Measurements from ENCODE around the gene PACSIN2. TPM values are rescaled to one million over a fixed set of nuclear protein-coding genes. Genes with fewer than 3 reads are reported as not detected.

Gene PACSIN2
- total RNA-seq, 1 experiment from 2014 or later = 103 TPM

DNA sequence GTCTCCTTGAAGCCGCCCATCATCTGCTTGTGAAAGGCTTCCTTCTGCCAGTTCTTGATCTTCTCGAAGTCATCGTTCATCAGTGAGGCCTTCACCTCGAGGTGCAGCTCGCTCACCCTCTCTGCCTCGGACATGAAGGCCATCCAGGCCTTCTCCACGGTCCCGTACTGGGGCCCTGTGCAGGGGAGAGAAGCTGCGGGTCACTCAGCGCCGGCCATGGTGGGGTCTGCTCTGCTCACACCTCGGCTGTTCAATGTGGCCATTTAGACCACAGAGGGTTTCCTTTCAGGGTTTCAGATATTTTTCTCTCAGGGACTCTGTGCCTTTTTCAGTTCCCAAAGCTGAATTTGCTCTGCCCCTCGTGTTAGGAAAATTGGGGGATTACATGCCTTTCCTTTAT is 123.9 kb downstream of the PACSIN2 start:
- POLR2A ChIA-PET (ENCODE audit: unreplicated experiment) = no interaction called here

DNA sequence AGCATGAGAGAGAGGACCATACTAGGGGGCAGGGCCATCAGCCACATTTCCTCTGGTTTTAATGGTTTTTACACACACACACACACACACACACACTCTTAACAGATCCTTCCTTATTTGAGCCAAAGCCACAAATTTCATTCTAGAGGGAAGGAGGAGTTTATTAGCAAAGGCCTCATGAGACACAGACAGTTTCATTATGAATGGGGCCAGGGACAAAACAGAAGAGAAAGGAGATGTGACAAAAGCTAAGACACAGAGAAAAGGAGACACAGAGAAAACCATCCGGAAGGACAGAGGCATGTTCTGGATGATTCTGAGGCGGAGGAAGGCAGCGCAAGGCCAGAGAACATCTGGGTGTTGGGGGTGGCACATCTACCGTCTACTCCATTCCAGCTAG is 125.6 kb downstream of the PACSIN2 start:
- no peaks in the 10 kb centered on the region for H3K4me1 ChIP-seq (replicated peaks; ENCODE audit: insufficient read depth)
- no peaks in the 10 kb centered on the region for H3K9me2 ChIP-seq (ENCODE audit: insufficient read depth)
- peaks cover 11% of the 10 kb centered on the region for H4K20me1 ChIP-seq (ENCODE audit: insufficient read depth)
- H2AFZ ChIP-seq = no peak overlapping the region
- no peak for DNase-seq
- no peak overlapping the region for H3K27ac ChIP-seq
- H3K9me3 ChIP-seq (ENCODE audit: insufficient read depth, low read depth) = no peaks in the 10 kb centered on the region
- H3K79me2 ChIP-seq (ENCODE audit: low read depth) = no peaks in the 10 kb centered on the region
- no peak overlapping the region for H3K4me2 ChIP-seq
- no peaks in the 10 kb centered on the region for H3K27me3 ChIP-seq (ENCODE audit: insufficient read depth, low read depth)
- ChIA-PET POLR2A (ENCODE audit: unreplicated experiment) (no interaction called here), CTCF (no interaction called here)
- no TSS peak for BruUV-seq (replicated peaks)
- intact Hi-C loops (cut with micrococcal nuclease; ENCODE audit: unreplicated experiment) = no loop called here
- no peak for TF ChIP-seq EZH2 (IDR thresholded peaks at IDR 0.05; ENCODE audit: low read depth)
- TF ChIP-seq, protein P1, sequence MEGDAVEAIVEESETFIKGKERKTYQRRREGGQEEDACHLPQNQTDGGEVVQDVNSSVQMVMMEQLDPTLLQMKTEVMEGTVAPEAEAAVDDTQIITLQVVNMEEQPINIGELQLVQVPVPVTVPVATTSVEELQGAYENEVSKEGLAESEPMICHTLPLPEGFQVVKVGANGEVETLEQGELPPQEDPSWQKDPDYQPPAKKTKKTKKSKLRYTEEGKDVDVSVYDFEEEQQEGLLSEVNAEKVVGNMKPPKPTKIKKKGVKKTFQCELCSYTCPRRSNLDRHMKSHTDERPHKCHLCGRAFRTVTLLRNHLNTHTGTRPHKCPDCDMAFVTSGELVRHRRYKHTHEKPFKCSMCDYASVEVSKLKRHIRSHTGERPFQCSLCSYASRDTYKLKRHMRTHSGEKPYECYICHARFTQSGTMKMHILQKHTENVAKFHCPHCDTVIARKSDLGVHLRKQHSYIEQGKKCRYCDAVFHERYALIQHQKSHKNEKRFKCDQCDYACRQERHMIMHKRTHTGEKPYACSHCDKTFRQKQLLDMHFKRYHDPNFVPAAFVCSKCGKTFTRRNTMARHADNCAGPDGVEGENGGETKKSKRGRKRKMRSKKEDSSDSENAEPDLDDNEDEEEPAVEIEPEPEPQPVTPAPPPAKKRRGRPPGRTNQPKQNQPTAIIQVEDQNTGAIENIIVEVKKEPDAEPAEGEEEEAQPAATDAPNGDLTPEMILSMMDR (conservative IDR thresholded peaks at IDR 0.05) = no peak
- no peak overlapping the region for H3K4me3 ChIP-seq
- peaks cover 5% of the 10 kb centered on the region; the same call in 1 of the 2 replicates for H3K36me3 ChIP-seq (ENCODE audit: low read depth)
- 0 out of 2 replicates have a peak, but pooled peaks cover 11% of the 10 kb centered on the region for H3F3A ChIP-seq (ENCODE audit: insufficient read depth, low read depth)

More for the DNA sequence above, 123.9 kb downstream of the PACSIN2 start:
- no peak for DNase-seq
- Histone ChIP-seq H3K36me3 (ENCODE audit: low read depth) (peaks cover 5% of the 10 kb centered on the region; the same call in 1 of the 2 replicates), H3K9me3 (ENCODE audit: insufficient read depth, low read depth) (no peaks in the 10 kb centered on the region), H3K4me3 (no peak overlapping the region), H3F3A (ENCODE audit: insufficient read depth, low read depth) (peaks cover 11% of the 10 kb centered on the region; the same call in 1 of the 2 replicates), H2AFZ (no peak overlapping the region), H3K27me3 (ENCODE audit: insufficient read depth, low read depth) (no peaks in the 10 kb centered on the region), H3K4me2 (no peak overlapping the region), H4K20me1 (ENCODE audit: insufficient read depth) (peaks cover 23% of the 10 kb centered on the region), H3K27ac (no peak overlapping the region), H3K9me2 (ENCODE audit: insufficient read depth) (no peaks in the 10 kb centered on the region), H3K79me2 (ENCODE audit: low read depth) (no peaks in the 10 kb centered on the region), H3K4me1 (replicated peaks; ENCODE audit: insufficient read depth) (no peaks in the 10 kb centered on the region)
- CTCF ChIA-PET = no interaction called here
- no peak for TF ChIP-seq EZH2 (IDR thresholded peaks at IDR 0.05; ENCODE audit: low read depth)
- TF ChIP-seq, protein P1 (conservative IDR thresholded peaks at IDR 0.05) = no peak
- intact Hi-C loops (cut with micrococcal nuclease; ENCODE audit: unreplicated experiment) = no loop called here
- BruUV-seq (replicated peaks) = no TSS peak

DNA sequence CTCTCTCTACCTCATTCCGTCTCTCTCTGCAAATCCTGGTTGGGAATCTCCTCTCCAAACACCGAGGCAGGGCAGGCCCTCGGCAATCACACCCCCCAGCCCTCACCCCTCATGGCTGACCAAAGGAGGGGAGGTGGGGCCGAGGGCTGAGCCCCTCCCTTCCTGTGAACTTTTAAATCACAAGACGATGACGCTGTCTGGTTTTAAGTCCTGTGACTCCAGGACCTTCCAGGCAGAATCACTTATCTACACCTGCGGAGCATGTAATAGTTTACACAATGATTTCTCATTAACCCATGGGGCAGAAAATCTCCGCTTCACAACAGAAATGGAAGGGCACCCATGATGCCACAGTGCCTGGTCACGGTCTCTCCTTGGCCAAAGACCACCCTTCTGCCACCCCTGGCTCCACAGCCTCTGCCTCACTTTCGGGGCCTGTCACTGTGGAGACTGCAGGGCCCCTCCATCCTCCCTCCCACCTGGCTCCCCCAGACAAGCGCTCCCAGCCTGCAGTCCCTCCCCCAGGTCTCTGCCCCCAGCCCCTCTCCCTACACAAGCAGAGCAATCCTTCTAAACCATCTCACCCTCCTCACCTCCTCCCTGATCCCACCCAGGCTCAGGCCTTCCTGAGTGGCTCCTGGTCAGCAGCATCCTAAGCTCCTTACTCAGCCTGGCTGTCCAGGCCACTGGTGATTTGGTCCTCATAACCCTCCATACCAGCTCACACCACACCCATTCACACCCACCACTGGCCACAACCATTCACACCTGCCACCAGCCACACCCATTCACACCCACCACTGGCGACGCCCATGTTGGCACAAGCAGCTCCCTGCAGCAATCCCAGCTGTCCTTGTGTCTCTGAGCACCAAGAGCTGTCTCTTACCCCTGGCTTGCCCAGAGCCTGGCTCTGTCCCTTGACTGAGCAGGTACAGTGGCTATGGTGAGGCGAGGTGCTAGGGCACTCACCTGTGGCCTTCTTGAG is 127.1 kb downstream of the PACSIN2 start:
- TF ChIP-seq, protein P1 (conservative IDR thresholded peaks at IDR 0.05) = no peak
- TF ChIP-seq EZH2 (IDR thresholded peaks at IDR 0.05; ENCODE audit: low read depth) = no peak
- Histone ChIP-seq H4K20me1 (ENCODE audit: insufficient read depth) (peaks cover 4% of the 10 kb centered on the region), H3K4me3 (no peak overlapping the region), H3K27me3 (ENCODE audit: insufficient read depth, low read depth) (no peaks in the 10 kb centered on the region), H3K27ac (no peak overlapping the region), H3K9me2 (ENCODE audit: insufficient read depth) (no peaks in the 10 kb centered on the region), H3F3A (ENCODE audit: insufficient read depth, low read depth) (0 out of 2 replicates have a peak, but pooled peaks cover 11% of the 10 kb centered on the region), H3K79me2 (ENCODE audit: low read depth) (no peaks in the 10 kb centered on the region), H3K4me2 (no peak overlapping the region), H3K36me3 (ENCODE audit: low read depth) (peaks cover 10% of the 10 kb centered on the region; the same call in 1 of the 2 replicates), H2AFZ (no peak overlapping the region), H3K4me1 (replicated peaks; ENCODE audit: insufficient read depth) (no peaks in the 10 kb centered on the region), H3K9me3 (ENCODE audit: insufficient read depth, low read depth) (no peaks in the 10 kb centered on the region)
- intact Hi-C loops (cut with micrococcal nuclease; ENCODE audit: unreplicated experiment) = no loop called here
- BruUV-seq (replicated peaks) = no TSS peak
- ChIA-PET POLR2A (ENCODE audit: unreplicated experiment) (no interaction called here), CTCF (no interaction called here)
- DNase-seq = no peak
